Coronary artery (tissue), 2 donors: ENCODE data around the gene WT1.

Experiments used
- DNase-seq: peaks from one replicate; pipeline ENCODE4 v3.0.0-alpha.2; 2017; ENCODE audit warnings: low spot score
- H3K27ac ChIP-seq, 2 donors: fragments of 200-600 bp; sonication (generic); one replicate each; pipeline ENCODE4 v1.5.1; 2016 to 2019
- H3K4me3 ChIP-seq: fragments of 200-600 bp; sonication (generic); 2 replicates; pipeline ENCODE4 v1.5.1; 2016; ENCODE audit warnings: mild to moderate bottlenecking, moderate library complexity
- TF ChIP-seq, protein P1 (sequence below): fragments of 200-600 bp; sonication (generic); IDR thresholded peaks from one replicate; pipeline ENCODE4 v1.5.1; 2019; ENCODE audit warnings: antibody characterized with exemption

WT1 gene

DNA sequence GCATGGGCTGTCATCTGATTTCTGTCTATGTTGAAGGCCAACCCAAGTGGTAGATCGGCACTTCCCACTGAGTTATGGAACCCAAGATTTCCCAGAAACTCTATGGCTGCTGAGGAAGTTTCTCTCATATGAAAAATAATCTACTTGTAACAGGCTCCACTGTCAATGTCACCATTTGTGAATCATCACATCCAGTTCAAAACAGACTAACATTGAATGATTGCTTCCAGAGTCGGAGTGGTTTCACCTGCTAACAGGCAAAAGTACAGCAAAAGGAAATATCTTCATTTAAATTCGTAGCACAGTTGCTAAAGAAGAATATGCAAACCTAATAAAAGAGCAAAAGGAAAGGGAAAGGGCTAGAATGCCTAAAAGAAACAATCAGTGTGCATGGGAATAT lies 12.8 kb downstream of the WT1 start:
- TF ChIP-seq, protein P1, sequence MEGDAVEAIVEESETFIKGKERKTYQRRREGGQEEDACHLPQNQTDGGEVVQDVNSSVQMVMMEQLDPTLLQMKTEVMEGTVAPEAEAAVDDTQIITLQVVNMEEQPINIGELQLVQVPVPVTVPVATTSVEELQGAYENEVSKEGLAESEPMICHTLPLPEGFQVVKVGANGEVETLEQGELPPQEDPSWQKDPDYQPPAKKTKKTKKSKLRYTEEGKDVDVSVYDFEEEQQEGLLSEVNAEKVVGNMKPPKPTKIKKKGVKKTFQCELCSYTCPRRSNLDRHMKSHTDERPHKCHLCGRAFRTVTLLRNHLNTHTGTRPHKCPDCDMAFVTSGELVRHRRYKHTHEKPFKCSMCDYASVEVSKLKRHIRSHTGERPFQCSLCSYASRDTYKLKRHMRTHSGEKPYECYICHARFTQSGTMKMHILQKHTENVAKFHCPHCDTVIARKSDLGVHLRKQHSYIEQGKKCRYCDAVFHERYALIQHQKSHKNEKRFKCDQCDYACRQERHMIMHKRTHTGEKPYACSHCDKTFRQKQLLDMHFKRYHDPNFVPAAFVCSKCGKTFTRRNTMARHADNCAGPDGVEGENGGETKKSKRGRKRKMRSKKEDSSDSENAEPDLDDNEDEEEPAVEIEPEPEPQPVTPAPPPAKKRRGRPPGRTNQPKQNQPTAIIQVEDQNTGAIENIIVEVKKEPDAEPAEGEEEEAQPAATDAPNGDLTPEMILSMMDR = no peak
- no peak for DNase-seq
- Histone ChIP-seq H3K4me3 (no peak overlapping the region), H3K27ac (no peak overlapping the region)

DNA sequence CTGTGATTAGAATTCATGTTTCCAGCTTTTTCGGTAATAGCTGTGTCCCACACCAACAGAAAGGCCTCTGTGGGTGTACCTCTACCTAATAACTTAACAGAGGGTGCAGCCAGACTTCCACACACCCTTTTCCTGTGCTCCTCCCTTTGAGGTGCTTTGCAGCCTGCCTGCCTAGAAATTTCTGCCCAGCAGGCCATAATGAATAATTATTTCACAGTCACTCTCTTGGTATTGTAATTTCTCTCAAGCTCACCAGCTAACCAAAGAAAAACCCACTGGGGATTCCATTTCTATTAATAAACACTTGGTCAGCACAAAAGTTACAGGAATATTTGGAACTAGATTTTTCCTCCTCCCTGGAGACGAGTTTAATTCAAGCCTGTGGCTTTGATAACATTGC lies 13.3 kb downstream of the WT1 start:
- TF ChIP-seq, protein P1 = no peak
- no peak overlapping the region for H3K4me3 ChIP-seq
- DNase-seq = no peak
- no peak overlapping the region for H3K27ac ChIP-seq

DNA sequence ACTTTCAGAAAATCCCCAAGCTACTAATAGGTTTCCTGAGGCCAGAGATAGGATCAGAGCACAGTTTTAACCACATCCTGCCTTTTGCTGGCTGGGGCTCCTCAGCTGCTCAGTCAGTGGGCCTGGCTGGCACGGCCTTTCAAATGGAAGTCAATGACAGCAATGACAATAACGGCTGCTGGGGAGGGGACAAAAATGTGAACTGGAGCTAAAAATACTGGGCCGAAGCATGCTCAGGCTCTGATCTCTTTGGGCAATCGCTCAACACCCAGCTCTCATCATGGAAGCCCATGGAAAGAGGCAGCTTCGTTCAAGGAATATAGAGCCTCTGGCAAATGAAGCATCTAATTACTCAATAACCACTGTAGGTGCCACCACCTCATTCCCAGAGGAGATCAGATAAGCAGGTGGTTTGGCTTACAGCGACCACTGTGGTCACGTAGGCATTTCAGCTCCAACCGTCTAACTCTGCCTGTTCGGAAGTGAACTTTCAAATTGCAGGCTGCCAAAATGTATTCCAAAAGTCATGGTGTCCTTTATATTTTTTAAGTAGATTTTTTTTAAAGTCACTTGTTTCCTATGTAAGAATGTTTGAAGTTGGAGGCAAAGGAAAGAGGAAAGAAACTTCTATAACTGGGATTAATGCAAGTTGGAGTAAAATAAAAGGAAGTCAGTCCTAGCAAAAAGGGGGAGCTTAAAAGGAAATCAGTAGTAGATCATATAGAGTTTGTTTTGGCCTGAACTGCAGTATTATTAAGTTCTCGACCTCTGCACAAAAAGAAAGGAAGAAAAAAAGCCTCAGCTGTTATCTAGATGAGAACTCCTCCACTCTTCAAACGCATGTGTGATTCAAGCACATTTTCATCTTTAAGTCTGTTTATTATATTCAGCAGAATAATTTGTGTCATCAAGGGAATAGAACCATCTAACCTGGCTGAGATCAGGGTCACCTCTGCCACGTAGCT lies 14.1 kb downstream of the WT1 start:
- H3K4me3 ChIP-seq = no peak overlapping the region
- DNase-seq = no peak
- H3K27ac ChIP-seq = no peak overlapping the region
- TF ChIP-seq, protein P1 = no peak

DNA sequence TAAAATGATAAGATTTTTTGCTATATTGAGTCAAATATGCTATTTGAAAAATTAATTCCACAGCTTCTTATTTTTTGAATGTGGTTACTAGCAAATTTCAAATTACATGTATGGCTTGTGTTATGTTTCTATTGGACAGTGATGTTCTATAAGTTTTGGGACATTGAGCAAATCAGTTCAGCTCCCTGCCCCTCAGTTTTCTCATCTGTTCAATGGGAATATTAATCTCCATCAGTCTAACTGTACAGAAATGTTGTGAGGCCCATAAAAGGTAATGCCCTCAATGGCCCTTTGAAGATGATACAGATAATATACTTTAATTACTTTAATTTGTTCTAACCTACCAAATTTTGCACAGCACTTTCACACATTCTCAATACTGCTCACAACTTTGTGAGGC lies 15.2 kb downstream of the WT1 start:
- DNase-seq = no peak
- TF ChIP-seq, protein P1 = no peak
- no peak overlapping the region for H3K27ac ChIP-seq
- H3K4me3 ChIP-seq = no peak overlapping the region

DNA sequence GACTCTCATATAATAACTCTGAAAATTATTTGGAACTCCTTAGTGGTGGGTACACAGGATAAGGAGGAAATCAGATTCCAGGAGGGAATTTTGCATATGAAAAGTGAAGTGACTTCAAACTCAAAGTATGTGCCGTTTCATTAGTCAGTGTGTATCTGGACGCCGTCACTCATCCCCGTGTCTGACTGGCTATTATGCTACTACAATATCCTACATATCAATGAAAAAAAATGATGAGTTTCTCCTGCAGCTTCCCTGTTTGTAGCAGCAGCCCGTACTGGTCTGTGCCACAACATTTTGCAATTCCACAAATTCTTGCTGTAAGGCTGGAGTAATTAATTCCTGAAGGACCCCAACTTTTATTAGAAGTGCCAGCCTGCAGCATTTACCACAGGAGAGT lies 16.5 kb downstream of the WT1 start:
- H3K27ac ChIP-seq = no peak overlapping the region
- no peak for DNase-seq
- TF ChIP-seq, protein P1 = no peak
- no peak overlapping the region for H3K4me3 ChIP-seq

DNA sequence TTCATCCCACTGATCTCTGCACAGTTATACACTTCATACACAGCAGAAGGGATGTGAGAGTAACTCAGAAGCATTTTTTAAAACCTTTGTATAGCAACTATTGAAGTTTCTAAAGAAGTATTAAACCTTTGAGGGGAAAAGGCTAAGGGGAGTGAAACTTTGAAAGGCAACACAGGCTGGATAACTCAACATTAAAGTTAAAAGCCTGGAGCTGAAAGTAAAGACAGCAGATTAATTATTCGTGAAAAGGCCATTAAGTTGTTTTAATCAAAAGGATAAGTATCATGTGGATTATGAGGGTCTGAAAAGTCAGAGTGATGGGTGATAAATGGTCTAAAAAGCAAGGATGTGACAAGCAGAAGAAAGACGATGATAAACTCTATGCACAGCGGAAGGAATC lies 17.5 kb downstream of the WT1 start:
- TF ChIP-seq, protein P1 = no peak
- Histone ChIP-seq H3K4me3 (no peak overlapping the region), H3K27ac (no peak overlapping the region)
- DNase-seq = no peak

DNA sequence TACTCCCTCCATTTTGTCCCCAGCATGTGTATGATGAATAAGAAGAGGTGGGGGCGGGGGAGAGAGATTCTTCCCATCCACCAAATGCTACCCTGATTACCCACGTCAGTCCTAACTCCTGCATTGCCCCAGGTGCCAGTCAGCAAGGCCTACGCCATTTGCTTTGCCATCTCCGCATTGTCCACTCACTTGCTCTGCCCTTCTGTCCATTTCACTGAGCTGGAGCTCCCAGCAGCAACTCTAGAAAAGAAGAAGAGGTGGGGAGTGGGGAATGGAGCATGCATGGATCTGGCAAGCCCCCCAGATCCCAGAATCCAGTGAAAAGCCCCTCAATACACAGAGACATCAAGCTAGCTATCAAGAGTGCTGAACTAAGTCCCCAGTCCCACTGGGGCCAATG lies 19.0 kb downstream of the WT1 start:
- TF ChIP-seq, protein P1 = no peak
- no peak for DNase-seq
- Histone ChIP-seq H3K27ac (no peak overlapping the region), H3K4me3 (no peak overlapping the region)
